Thoracic aorta (tissue), 2 donors: ENCODE data around the gene FAM193A. TPM values are rescaled to one million over a fixed set of nuclear protein-coding genes. Genes with fewer than 3 reads are reported as not detected.

Experiments used
- ATAC-seq: fragments of 150-250 bp; one replicate; pipeline ENCODE4 v1.8.0; 2017; ENCODE audit warnings: low read depth; ENCODE audit not compliant: insufficient number of reproducible peaks, low FRiP score
- DNase-seq: peaks from one replicate; pipeline ENCODE4 v3.0.0-alpha.2; 2020; ENCODE audit warnings: low spot score
- H3K27ac ChIP-seq, 2 donors: fragments of 200-600 bp; sonication (generic); 1 replicate in 1 of 2; 2 replicates in 1 of 2; pipeline ENCODE4 v1.5.1; 2016; ENCODE audit warnings: mild to moderate bottlenecking in 2 of 2, moderate library complexity in 2 of 2
- H3K27me3 ChIP-seq: fragments of 200-600 bp; sonication (generic); replicated peaks from 2 replicates; pipeline ENCODE4 v1.6.0; 2016; ENCODE audit warnings: mild to moderate bottlenecking; ENCODE audit not compliant: insufficient read depth
- H3K36me3 ChIP-seq: fragments of 200-600 bp; sonication (generic); one replicate; pipeline ENCODE4 v1.5.1; 2016
- H3K4me1 ChIP-seq, 2 donors: fragments of 200-600 bp; sonication (generic); 1 replicate in 1 of 2; 2 replicates in 1 of 2; pipeline versions ENCODE4 v1.5.1 to v1.6.0; 2016; ENCODE audit warnings: low read depth in 2 of 2, mild to moderate bottlenecking in 1 of 2; ENCODE audit not compliant: control insufficient read depth in 1 of 2
- H3K4me3 ChIP-seq: fragments of 200-600 bp; sonication (generic); 2 replicates; pipeline ENCODE4 v1.5.1; 2016; ENCODE audit warnings: mild to moderate bottlenecking
- H3K9me3 ChIP-seq: fragments of 200-600 bp; sonication (generic); 2 replicates; pipeline ENCODE4 v1.5.1; 2016
- CTCF ChIP-seq: fragments of 200-600 bp; sonication (generic); IDR thresholded peaks from one replicate; pipeline ENCODE4 v1.5.1; 2019; ENCODE audit warnings: antibody characterized with exemption
- total RNA-seq, 2 donors: library from RNA; depleted of rRNA; stranded (reverse); fragments of >200 nt; gene quantifications; one replicate each; pipeline versions ENCODE4 v1.1.0 to v1.2.3, GENCODE V29; 2016

Gene FAM193A
- total RNA-seq, 2 donors from 2014 or later, result 22.3 to 42.9 TPM

GRCh38 chr4:2570036-2570435, 33.6 kb downstream of the FAM193A start:
- no peak for ATAC-seq

GRCh38 chr4:2570551-2571222, 34.2 kb downstream of the FAM193A start:
- Histone ChIP-seq H3K4me3 (no peak overlapping the region), H3K4me1 (peaks cover 3 to 31% of the 10 kb centered on the region in 2 donors), H3K9me3 (no peaks in the 10 kb centered on the region), H3K36me3 (no peaks in the 10 kb centered on the region), H3K27me3 (no peaks in the 10 kb centered on the region), H3K27ac (no peak overlapping the region)
- DNase-seq (no peak), ATAC-seq (no peak)
- TF ChIP-seq CTCF, result no peak

More at GRCh38 chr4:2570036-2570435, 33.6 kb downstream of the FAM193A start:
- no peaks in the 10 kb centered on the region for H3K9me3 ChIP-seq
- no peaks in the 10 kb centered on the region for H3K27me3 ChIP-seq
- peaks cover 3 to 31% of the 10 kb centered on the region in 2 donors for H3K4me1 ChIP-seq
- H3K4me3 ChIP-seq, result no peak overlapping the region
- TF ChIP-seq CTCF, result no peak
- no peak overlapping the region for H3K27ac ChIP-seq
- no peak for DNase-seq
- no peaks in the 10 kb centered on the region for H3K36me3 ChIP-seq

- no peaks in the 10 kb centered on the region for H3K9me3 ChIP-seq
- DNase-seq, result no peak
These were observed 35.6 kb downstream of the FAM193A start for GRCh38 chr4:2572076-2572475.

GRCh38 chr4:2572866-2573265, 36.4 kb downstream of the FAM193A start:
- H3K4me3 ChIP-seq, result no peak overlapping the region
- no peak overlapping the region for H3K27ac ChIP-seq
- DNase-seq, result no peak
- no peaks in the 10 kb centered on the region for H3K9me3 ChIP-seq
- no peak for TF ChIP-seq CTCF
- peaks cover 3 to 36% of the 10 kb centered on the region in 2 donors for H3K4me1 ChIP-seq
- no peaks in the 10 kb centered on the region for H3K27me3 ChIP-seq
- no peak for ATAC-seq
- H3K36me3 ChIP-seq, result no peaks in the 10 kb centered on the region

More at GRCh38 chr4:2572076-2572475, 35.6 kb downstream of the FAM193A start:
- Histone ChIP-seq H3K27me3 (no peaks in the 10 kb centered on the region), H3K4me3 (no peak overlapping the region), H3K4me1 (peaks cover 3 to 36% of the 10 kb centered on the region in 2 donors), H3K36me3 (no peaks in the 10 kb centered on the region), H3K27ac (no peak overlapping the region)
- TF ChIP-seq CTCF, result no peak
- no peak for ATAC-seq

GRCh38 chr4:2574009-2574408, 37.6 kb downstream of the FAM193A start:
- Histone ChIP-seq H3K4me1 (peaks cover 3 to 36% of the 10 kb centered on the region in 2 donors), H3K27ac (no peak overlapping the region), H3K4me3 (no peak overlapping the region), H3K9me3 (no peaks in the 10 kb centered on the region), H3K27me3 (no peaks in the 10 kb centered on the region), H3K36me3 (no peaks in the 10 kb centered on the region)
- no peak for ATAC-seq
- DNase-seq, result no peak
- TF ChIP-seq CTCF, result no peak
